GM23338 (cell line): ENCODE results near the gene CDH23. TPM values are rescaled to one million over a fixed set of nuclear protein-coding genes. Genes with fewer than 3 reads are reported as not detected.
A peak's percentile ranks its signal among the peaks of the same experiment; 100 is the strongest.

Experiments
- ATAC-seq: fragments of 200-7000 bp; cut with Tn5 transposase; 3 replicates; pipeline ENCODE4 v1.9.1; 2020
- DNase-seq: peaks from one replicate; pipeline ENCODE4 v3.0.0-alpha.2; 2015; ENCODE audit warnings: low spot score
- H2AFZ ChIP-seq: fragments of 200-600 bp; sonication (generic); 2 replicates; pipeline ENCODE4 v1.8.0; 2016; ENCODE audit warnings: antibody characterized with exemption, mild to moderate bottlenecking, moderate library complexity
- H3F3A ChIP-seq: fragments of 200-600 bp; sonication (generic); replicated peaks from 2 replicates; pipeline ENCODE4 v1.8.0; 2017; ENCODE audit warnings: antibody characterized with exemption, mixed run types, low read depth
- H3K27ac ChIP-seq: fragments of 200-600 bp; sonication (generic); 2 replicates; pipeline ENCODE4 v1.6.1; 2016; ENCODE audit warnings: low read depth
- H3K27me3 ChIP-seq: fragments of 200-600 bp; sonication (generic); 2 replicates; pipeline ENCODE4 v1.8.0; 2016; ENCODE audit warnings: mild to moderate bottlenecking, mixed run types, moderate library complexity; ENCODE audit not compliant: insufficient read depth
- H3K36me3 ChIP-seq: fragments of 200-600 bp; sonication (generic); 2 replicates; pipeline ENCODE4 v1.8.0; 2016; ENCODE audit warnings: mild to moderate bottlenecking; ENCODE audit not compliant: insufficient read depth
- H3K4me1 ChIP-seq: fragments of 200-600 bp; sonication (generic); 2 replicates; pipeline ENCODE4 v1.8.0; 2016; ENCODE audit warnings: mild to moderate bottlenecking, moderate library complexity; ENCODE audit not compliant: insufficient read depth
- H3K4me2 ChIP-seq: fragments of 200-600 bp; sonication (generic); 2 replicates; pipeline ENCODE4 v1.7.1; 2017; ENCODE audit warnings: mixed run types
- H3K4me3 ChIP-seq: fragments of 200-600 bp; sonication (generic); 2 replicates; pipeline ENCODE4 v1.6.1; 2016; ENCODE audit warnings: mixed run types
- H3K79me2 ChIP-seq: fragments of 200-600 bp; sonication (generic); replicated peaks from 2 replicates; pipeline ENCODE4 v1.8.0; 2017; ENCODE audit warnings: mild to moderate bottlenecking; ENCODE audit not compliant: insufficient read depth
- H3K9me2 ChIP-seq: fragments of 200-600 bp; sonication (generic); 2 replicates; pipeline ENCODE4 v1.8.0; 2017; ENCODE audit not compliant: insufficient read depth
- H4K20me1 ChIP-seq: fragments of 200-600 bp; sonication (generic); replicated peaks from 2 replicates; pipeline ENCODE4 v1.8.0; 2017; ENCODE audit warnings: mild to moderate bottlenecking; ENCODE audit not compliant: insufficient read depth
- H3K27ac Mint-ChIP-seq: 2 replicates; pipeline ENCODE4 v1.8.0; 2020; ENCODE audit warnings: inconsistent platforms, mild to moderate bottlenecking, moderate library complexity, mixed read lengths
- H3K27me3 Mint-ChIP-seq: 3 replicates; pipeline ENCODE4 v1.8.0; 2022; ENCODE audit warnings: low read depth, mild to moderate bottlenecking, moderate library complexity, mixed read lengths, inconsistent platforms; ENCODE audit not compliant: insufficient read depth, poor library complexity
- H3K36me3 Mint-ChIP-seq: 3 replicates; pipeline ENCODE4 v1.8.0; 2021; ENCODE audit warnings: low read depth, mild to moderate bottlenecking, inconsistent platforms, moderate library complexity, mixed read lengths
- H3K4me1 Mint-ChIP-seq: 3 replicates; pipeline ENCODE4 v1.8.0; 2020; ENCODE audit warnings: mild to moderate bottlenecking, inconsistent platforms, mixed read lengths
- H3K4me3 Mint-ChIP-seq: 3 replicates; pipeline ENCODE4 v1.8.0; 2021; ENCODE audit warnings: moderate library complexity, mild to moderate bottlenecking, inconsistent platforms, mixed read lengths
- H3K9me3 Mint-ChIP-seq: 3 replicates; pipeline ENCODE4 v1.8.0; 2020; ENCODE audit warnings: moderate library complexity, mild to moderate bottlenecking, inconsistent platforms, mixed read lengths
- EZH2phosphoT487 ChIP-seq: fragments of 200-600 bp; sonication (generic); IDR thresholded peaks from one replicate; pipeline ENCODE4 v1.8.1; 2018; ENCODE audit warnings: antibody characterized with exemption; ENCODE audit not compliant: unreplicated experiment
- NANOG ChIP-seq: IDR thresholded peaks from 2 replicates; pipeline ENCODE4 v1.6.1; 2016; ENCODE audit warnings: antibody characterized with exemption, borderline replicate concordance
- POLR2AphosphoS5 ChIP-seq: IDR thresholded peaks from 2 replicates; pipeline ENCODE4 v1.6.1; 2016; ENCODE audit warnings: antibody characterized with exemption, low read depth
- STAT1 ChIP-seq: IDR thresholded peaks from one replicate; pipeline ENCODE4 v1.6.1; 2016; ENCODE audit warnings: antibody characterized with exemption; ENCODE audit not compliant: unreplicated experiment
- ZNF331 ChIP-seq: fragments of 250-450 bp; sonication (Bioruptor Pico); IDR thresholded peaks from 2 replicates; pipeline ENCODE4 v1.5.0; 2020; ENCODE audit warnings: low read depth, mild to moderate bottlenecking, moderate library complexity
- ZNF462 ChIP-seq: fragments of 250-450 bp; sonication (Bioruptor Pico); IDR thresholded peaks from 2 replicates; pipeline ENCODE4 v1.5.0; 2020; ENCODE audit warnings: mild to moderate bottlenecking, moderate library complexity
- polyA plus RNA-seq: library from polyadenylated mRNA; unstranded; fragments of >200 nt; fragmentation: Nextera tagmentation; extraction: Ambion mirVana; gene quantifications from 2 replicates; pipeline ENCODE4 v1.2.1, GENCODE V29; 2016
- total RNA-seq: library from RNA; depleted of rRNA; stranded (reverse); fragments of >200 nt; shearing (Covaris generic); gene quantifications from 2 replicates; pipeline ENCODE4 v1.2.3, GENCODE V29; 2014
- TF ChIP-seq, protein P1 (sequence below), 2 experiments: fragments of 200-600 bp in 1 of 2; sonication (generic) in 1 of 2; conservative IDR thresholded peaks; 2 replicates each; pipeline versions ENCODE4 v1.5.1 to v1.6.1; 2016 to 2017; ENCODE audit warnings: antibody characterized with exemption in 2 of 2, low read depth in 2 of 2, mild to moderate bottlenecking in 2 of 2, moderate library complexity in 1 of 2

Gene CDH23
- total and polyA plus RNA-seq, 2 experiments from 2014 or later = 0.95 to 4.3 TPM

- no peak overlapping the region; the same call in 2 of the 3 replicates for H3K4me3 Mint-ChIP-seq
- H3K27me3 ChIP-seq = no peaks in the 10 kb centered on the region
- H3F3A ChIP-seq = no peaks in the 10 kb centered on the region; the same call in 1 of the 2 replicates
- H3K9me3 Mint-ChIP-seq = no peaks in the 10 kb centered on the region
- peaks cover 14% of the 10 kb centered on the region for H3K27me3 Mint-ChIP-seq
- no peaks in the 10 kb centered on the region for H3K9me2 ChIP-seq
- H3K4me1 Mint-ChIP-seq = peaks cover 53% of the 10 kb centered on the region
- H3K4me1 ChIP-seq = peaks cover 44% of the 10 kb centered on the region
- peaks cover 6% of the 10 kb centered on the region; the same call in 1 of the 3 replicates for H3K36me3 Mint-ChIP-seq
- peaks cover 85% of the 10 kb centered on the region for H4K20me1 ChIP-seq
- TF ChIP-seq ZNF331 = no peak
- TF ChIP-seq, protein P1, sequence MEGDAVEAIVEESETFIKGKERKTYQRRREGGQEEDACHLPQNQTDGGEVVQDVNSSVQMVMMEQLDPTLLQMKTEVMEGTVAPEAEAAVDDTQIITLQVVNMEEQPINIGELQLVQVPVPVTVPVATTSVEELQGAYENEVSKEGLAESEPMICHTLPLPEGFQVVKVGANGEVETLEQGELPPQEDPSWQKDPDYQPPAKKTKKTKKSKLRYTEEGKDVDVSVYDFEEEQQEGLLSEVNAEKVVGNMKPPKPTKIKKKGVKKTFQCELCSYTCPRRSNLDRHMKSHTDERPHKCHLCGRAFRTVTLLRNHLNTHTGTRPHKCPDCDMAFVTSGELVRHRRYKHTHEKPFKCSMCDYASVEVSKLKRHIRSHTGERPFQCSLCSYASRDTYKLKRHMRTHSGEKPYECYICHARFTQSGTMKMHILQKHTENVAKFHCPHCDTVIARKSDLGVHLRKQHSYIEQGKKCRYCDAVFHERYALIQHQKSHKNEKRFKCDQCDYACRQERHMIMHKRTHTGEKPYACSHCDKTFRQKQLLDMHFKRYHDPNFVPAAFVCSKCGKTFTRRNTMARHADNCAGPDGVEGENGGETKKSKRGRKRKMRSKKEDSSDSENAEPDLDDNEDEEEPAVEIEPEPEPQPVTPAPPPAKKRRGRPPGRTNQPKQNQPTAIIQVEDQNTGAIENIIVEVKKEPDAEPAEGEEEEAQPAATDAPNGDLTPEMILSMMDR (conservative IDR thresholded peaks at IDR 0.05; ENCODE audit: low read depth in 2 of 2) = peak; percentile 71 to 80
- peak; percentile 82 for ATAC-seq
- peak overlapping the region; percentile 91 for H3K27ac Mint-ChIP-seq
- peak overlapping the region; percentile 42 for H3K27ac ChIP-seq
- DNase-seq = peak; percentile 72
- no peaks in the 10 kb centered on the region for H3K36me3 ChIP-seq
- no peak overlapping the region for H2AFZ ChIP-seq
- no peak overlapping the region for H3K4me3 ChIP-seq
- peaks cover 96% of the 10 kb centered on the region for H3K79me2 ChIP-seq
- H3K4me2 ChIP-seq = no peak overlapping the region
Measured at GRCh38 chr10:71837098-71837827, 440.5 kb downstream of the CDH23 start.

DNA sequence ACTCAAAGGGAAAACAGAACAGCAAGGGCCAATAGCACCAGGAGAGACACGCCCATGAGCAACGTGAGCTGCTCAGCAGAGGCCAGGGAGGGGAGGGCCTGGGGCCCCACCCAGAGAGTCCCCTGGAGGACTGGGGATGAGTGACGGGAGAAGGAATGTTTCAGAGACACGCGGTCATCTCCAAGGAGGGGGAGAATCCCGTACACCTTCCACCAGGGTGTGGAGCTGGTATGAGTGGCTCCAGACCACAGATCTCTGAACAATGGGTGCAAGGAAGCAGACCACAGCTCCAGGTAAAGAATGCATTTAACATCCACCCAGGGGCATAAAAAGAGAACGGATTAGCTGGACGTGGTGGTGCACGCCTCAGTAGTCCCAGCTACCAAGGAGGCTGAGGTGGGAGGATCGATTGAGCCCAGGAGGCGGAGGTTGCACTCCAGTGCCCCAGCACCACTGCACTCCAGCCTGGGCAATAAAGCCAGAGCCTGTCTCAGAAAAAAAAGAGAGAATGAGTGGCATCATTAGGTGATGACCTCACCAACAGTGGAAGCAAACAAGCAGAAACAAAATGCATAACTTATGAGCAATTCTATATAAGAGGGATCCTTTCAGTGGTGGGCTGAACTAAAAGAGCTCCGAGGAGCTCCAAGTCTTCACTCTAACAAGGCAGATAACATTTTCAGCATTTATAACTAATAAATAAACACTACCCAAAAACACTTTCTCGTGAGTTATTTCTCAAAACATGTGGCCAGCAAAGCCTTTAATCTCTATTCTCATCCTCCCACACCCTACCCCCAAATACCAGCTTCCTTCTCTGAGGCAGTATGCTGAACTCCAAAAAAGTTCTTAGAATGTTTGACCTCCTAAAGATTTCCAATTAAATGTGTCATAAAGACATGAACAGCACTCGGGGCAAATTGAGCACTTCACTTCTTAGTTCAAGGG, 441.8 kb downstream of the CDH23 start:
- Histone ChIP-seq H3K4me3 (no peak overlapping the region), H3F3A (no peaks in the 10 kb centered on the region; the same call in 1 of the 2 replicates), H3K4me2 (no peak overlapping the region), H3K4me1 (peaks cover 48% of the 10 kb centered on the region), H3K27ac (0 out of 2 replicates have a peak overlapping the region, but pooled peaks have one; percentile 40), H4K20me1 (peaks cover 87% of the 10 kb centered on the region), H3K9me2 (no peaks in the 10 kb centered on the region), H3K79me2 (peaks cover 96% of the 10 kb centered on the region), H2AFZ (no peak overlapping the region), H3K27me3 (no peaks in the 10 kb centered on the region), H3K36me3 (no peaks in the 10 kb centered on the region)
- Mint-ChIP-seq H3K4me3 (no peak overlapping the region; the same call in 2 of the 3 replicates), H3K27ac (0 out of 2 replicates have a peak overlapping the region, but pooled peaks have one; percentile 20), H3K36me3 (peaks cover 6% of the 10 kb centered on the region; the same call in 1 of the 3 replicates), H3K27me3 (peaks cover 14% of the 10 kb centered on the region), H3K4me1 (peaks cover 62% of the 10 kb centered on the region), H3K9me3 (no peaks in the 10 kb centered on the region)
- no peak for ATAC-seq
- no peak for DNase-seq
- TF ChIP-seq, protein P1 (conservative IDR thresholded peaks at IDR 0.05; ENCODE audit: low read depth in 2 of 2) = no peak
- TF ChIP-seq ZNF462 (CRISPR knock-in tag) (no peak), NANOG (no peak), POLR2AphosphoS5 (no peak), EZH2phosphoT487 (no peak), STAT1 (no peak), ZNF331 (no peak)
